Keratinocyte (primary cell): ENCODE data around the gene NET1. TPM values are rescaled to one million over a fixed set of nuclear protein-coding genes. Genes with fewer than 3 reads are reported as not detected.

ENCODE experiments used
- DNase-seq: peaks from one replicate; pipeline ENCODE4 v3.0.0-alpha.2; 2011; ENCODE audit warnings: low read depth, missing footprints, low spot score
- FAIRE-seq: peaks from 2 replicates; lab custom pipeline; 2011; peaks lifted over from hg19 to GRCh38; lab: Jason Lieb, UNC
- H2AFZ ChIP-seq: 2 replicates; pipeline ENCODE4 v1.6.0; 2012; ENCODE audit warnings: low read length, control low read depth, inconsistent platforms; ENCODE audit not compliant: control insufficient read depth
- H3K27ac ChIP-seq: 2 replicates; pipeline ENCODE4 v1.5.1; 2011; ENCODE audit warnings: low read length; ENCODE audit not compliant: control insufficient read depth, insufficient read depth
- H3K27me3 ChIP-seq: 3 replicates; pipeline ENCODE4 v1.6.0; 2011; ENCODE audit warnings: low read length; ENCODE audit not compliant: control insufficient read depth, insufficient read depth; ENCODE audit errors: extremely low read depth
- H3K36me3 ChIP-seq, 2 experiments: 2 replicates in 1 of 2; 3 replicates in 1 of 2; pipeline ENCODE4 v1.5.1; 2011; ENCODE audit warnings: low read length in 2 of 2, mild to moderate bottlenecking in 1 of 2; ENCODE audit not compliant: control insufficient read depth in 2 of 2, insufficient read depth in 2 of 2; ENCODE audit errors: extremely low read depth in 1 of 2
- H3K4me1 ChIP-seq: 3 replicates; pipeline ENCODE4 v1.5.1; 2011; ENCODE audit warnings: low read length; ENCODE audit not compliant: control insufficient read depth, insufficient read depth; ENCODE audit errors: extremely low read depth
- H3K4me2 ChIP-seq: 3 replicates; pipeline ENCODE4 v1.6.0; 2011; ENCODE audit warnings: low read depth, low read length; ENCODE audit not compliant: control insufficient read depth, insufficient read depth; ENCODE audit errors: extremely low read depth
- H3K4me3 ChIP-seq, 3 experiments: fragments of 200-600 bp in 1 of 3; sonication (generic) in 1 of 3; 2 replicates in 2 of 3; 3 replicates in 1 of 3; pipeline ENCODE4 v1.5.1; 2011 to 2016; ENCODE audit warnings: low read length in 3 of 3, mild to moderate bottlenecking in 3 of 3, control low read depth in 2 of 3, inconsistent platforms in 1 of 3, low read depth in 1 of 3, mixed read lengths in 1 of 3, mixed run types in 1 of 3, moderate library complexity in 1 of 3; ENCODE audit not compliant: control insufficient read depth in 2 of 3, insufficient read depth in 2 of 3; ENCODE audit errors: extremely low read depth in 1 of 3
- H3K79me2 ChIP-seq: 2 replicates; pipeline ENCODE4 v1.6.0; 2012; ENCODE audit warnings: low read length; ENCODE audit not compliant: control insufficient read depth, insufficient read depth
- H3K9ac ChIP-seq: 3 replicates; pipeline ENCODE4 v1.6.0; 2011; ENCODE audit warnings: low read length; ENCODE audit not compliant: control insufficient read depth, insufficient read depth; ENCODE audit errors: extremely low read depth
- H3K9me1 ChIP-seq: 3 replicates; pipeline ENCODE4 v1.6.0; 2011; ENCODE audit warnings: low read length; ENCODE audit not compliant: control insufficient read depth, insufficient read depth; ENCODE audit errors: extremely low read depth
- H3K9me3 ChIP-seq: 2 replicates; pipeline ENCODE4 v1.5.1; 2012; ENCODE audit warnings: low read depth, low read length; ENCODE audit not compliant: control insufficient read depth
- H4K20me1 ChIP-seq: 3 replicates; pipeline ENCODE4 v1.6.0; 2011; ENCODE audit warnings: low read length; ENCODE audit not compliant: control insufficient read depth, insufficient read depth; ENCODE audit errors: extremely low read depth
- CTCF ChIP-seq, 3 experiments: IDR thresholded peaks in 1 of 3; conservative IDR thresholded peaks in 1 of 3; optimal IDR thresholded peaks in 1 of 3; 2 replicates in 2 of 3; 3 replicates in 1 of 3; pipeline versions ENCODE3 to v1.5.1; 2011; ENCODE audit warnings: low read length in 3 of 3, mild to moderate bottlenecking in 3 of 3, moderate library complexity in 2 of 3, control low read depth in 1 of 3, inconsistent platforms in 1 of 3; ENCODE audit not compliant: insufficient read depth in 2 of 3; ENCODE audit errors: extremely low read depth in 1 of 3
- EZH2 ChIP-seq: IDR thresholded peaks from one replicate; pipeline ENCODE4 v1.6.1; 2012; ENCODE audit warnings: inconsistent platforms, mild to moderate bottlenecking, low read length, moderate library complexity
- dilution Hi-C: fragments of 300-500 bp; cut with MboI; formaldehyde crosslinking; loops from one replicate; pipeline ENCODE4 v1.7.0; 2020; ENCODE audit warnings: low sequenced_read_pairs; ENCODE audit not compliant: extremely low pct_ligation_motif_present
- polyA plus RNA-seq, 5 experiments: library from polyadenylated mRNA; depleted of rRNA in 3 of 5; stranded (reverse) in 3 of 5; stranded (forward) in 1 of 5; unstranded in 1 of 5; fragments of >200 nt; gene quantifications; 1 replicate in 1 of 5; 2 replicates in 3 of 5; 3 replicates in 1 of 5; pipeline versions ENCODE4 v1.2.1 to v1.2.3, GENCODE V29; 2011 to 2012; ENCODE audit warnings: missing spikeins in 2 of 5, low read depth in 1 of 5, low replicate concordance in 1 of 5

Gene NET1
- polyA plus RNA-seq, 1 donor (not counting 4 experiments of a cell fraction or from before 2014, with no cell fraction given) = 214 TPM

DNA sequence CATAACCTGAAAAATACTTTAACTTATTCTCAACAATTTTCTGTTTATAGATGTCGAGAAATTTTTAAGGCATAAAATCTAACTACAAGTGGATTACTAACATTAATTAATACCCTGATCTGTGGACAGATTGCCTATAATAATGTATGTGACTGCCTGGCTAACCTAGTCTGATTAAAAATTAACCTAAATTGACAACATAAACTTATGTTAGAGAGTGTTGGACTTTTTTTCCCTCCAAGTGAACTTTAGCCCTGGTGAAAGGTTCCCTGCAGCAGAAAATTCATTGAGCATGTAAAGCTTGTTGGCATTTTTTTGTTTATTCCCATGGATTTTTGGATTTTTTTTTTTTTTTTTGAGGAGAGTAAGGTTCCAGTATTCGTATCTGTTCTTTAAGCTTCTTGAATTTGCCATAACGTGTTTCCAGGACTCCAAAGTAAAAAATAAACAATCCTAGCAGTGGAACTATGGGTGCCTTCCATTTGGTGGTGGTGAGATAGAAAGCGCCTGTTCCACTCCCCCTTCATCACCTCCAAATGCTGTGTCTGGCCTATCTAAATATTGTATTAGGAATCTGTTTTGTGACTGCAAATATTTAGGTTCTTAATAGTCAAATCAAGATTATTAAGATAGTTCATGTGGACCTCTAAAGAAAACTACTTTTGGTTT lies 36.1 kb downstream of the NET1 start:
- FAIRE-seq (no peak), DNase-seq (no peak)
- Histone ChIP-seq H3K4me3 (peak overlapping the region; percentile 70 to 84 (median 80)), H3K9me1 (no peaks in the 10 kb centered on the region), H3K9me3 (no peaks in the 10 kb centered on the region), H3K36me3 (peaks cover 10 to 14% of the 10 kb centered on the region in 2 experiments), H3K79me2 (peaks cover 84% of the 10 kb centered on the region), H3K27me3 (no peaks in the 10 kb centered on the region), H3K4me1 (peaks cover 12% of the 10 kb centered on the region), H3K27ac (peak overlapping the region; percentile 94), H3K4me2 (peak overlapping the region; percentile 96), H2AFZ (no peak overlapping the region), H3K9ac (peak overlapping the region; percentile 90), H4K20me1 (no peaks in the 10 kb centered on the region)
- dilution Hi-C loops = no loop called here
- TF ChIP-seq EZH2 (no peak), CTCF (optimal IDR thresholded peaks at IDR 0.05 in 1 of 3, IDR thresholded peaks at IDR 0.05 in 1 of 3, conservative IDR thresholded peaks at IDR 0.05 in 1 of 3; ENCODE audit: extremely low read depth in 1 of 3, insufficient read depth in 2 of 3, low read length in 3 of 3) (no peak)

DNA sequence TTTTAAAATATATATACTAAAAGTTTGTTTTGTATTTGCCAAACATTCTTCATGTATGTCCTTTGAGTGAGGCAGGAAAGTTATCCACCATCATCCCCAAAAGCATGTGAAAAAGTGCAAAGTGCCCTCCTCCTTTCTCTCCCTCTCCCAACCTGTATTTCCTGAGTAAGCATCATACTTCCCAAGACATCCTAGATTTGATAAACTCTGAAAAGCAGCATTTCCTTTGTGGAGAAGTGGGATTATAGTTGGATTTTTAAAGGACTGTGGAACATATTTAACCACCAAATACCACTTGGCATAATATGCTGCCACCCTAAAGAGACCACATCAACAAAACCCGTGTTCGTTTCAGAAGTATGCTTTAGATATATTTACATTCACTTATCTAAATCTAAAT lies 36.9 kb downstream of the NET1 start:
- Histone ChIP-seq H3K27ac (peak overlapping the region; percentile 94), H3K27me3 (no peaks in the 10 kb centered on the region), H3K9ac (peak overlapping the region; percentile 90), H3K79me2 (peaks cover 86% of the 10 kb centered on the region), H3K4me2 (peak overlapping the region; percentile 96), H3K4me1 (peaks cover 12% of the 10 kb centered on the region), H3K9me3 (no peaks in the 10 kb centered on the region), H3K36me3 (peaks cover 15 to 22% of the 10 kb centered on the region in 2 experiments), H4K20me1 (peaks cover 3% of the 10 kb centered on the region), H3K9me1 (no peaks in the 10 kb centered on the region), H2AFZ (no peak overlapping the region), H3K4me3 (peak overlapping the region; percentile 70 to 84 (median 80))
- no peak for TF ChIP-seq EZH2
- no peak for TF ChIP-seq CTCF (optimal IDR thresholded peaks at IDR 0.05 in 1 of 3, IDR thresholded peaks at IDR 0.05 in 1 of 3, conservative IDR thresholded peaks at IDR 0.05 in 1 of 3; ENCODE audit: extremely low read depth in 1 of 3, insufficient read depth in 2 of 3, low read length in 3 of 3)
- dilution Hi-C loops = no loop called here
- no peak for FAIRE-seq
- DNase-seq = no peak
